PC-9 (cell line): ENCODE results near the gene CUL9.

Experiments used
- CTCF ChIP-seq: fragments of 200-600 bp; sonication (generic); conservative IDR thresholded peaks from 2 replicates; pipeline ENCODE4 v1.6.1; 2017; ENCODE audit warnings: mixed run types, antibody characterized with exemption, mild to moderate bottlenecking, moderate library complexity
- EZH2 ChIP-seq: fragments of 200-600 bp; sonication (generic); IDR thresholded peaks from 2 replicates; pipeline ENCODE4 v1.8.0; 2017; ENCODE audit warnings: antibody characterized with exemption, low read depth

- TF ChIP-seq CTCF (no peak), EZH2 (no peak)
Measured at GRCh38 chr6:43211955-43212354, 30.0 kb downstream of the CUL9 start.
